Breast epithelium (tissue), 3 donors: Measurements from ENCODE around the gene TBL1XR1.

Experiments
- CTCF ChIP-seq, 3 donors: fragments of 450-650 bp; IDR thresholded peaks; one replicate each; pipeline ENCODE4 v1.5.1; 2016 to 2017; ENCODE audit warnings: antibody characterized with exemption in 3 of 3, mild to moderate bottlenecking in 3 of 3, moderate library complexity in 3 of 3
- POLR2A ChIP-seq: fragments of 450-650 bp; IDR thresholded peaks from one replicate; pipeline ENCODE4 v1.6.1; 2016; ENCODE audit warnings: antibody characterized with exemption, mild to moderate bottlenecking, moderate library complexity

- TF ChIP-seq POLR2A (no peak), CTCF (IDR thresholded peaks at IDR 0.05) (no peak)
Observed at GRCh38 chr3:177109688-177110330, 87.5 kb downstream of the TBL1XR1 start.
